Natural killer cell (primary cell): ENCODE results near the gene MOCS2. TPM values are rescaled to one million over a fixed set of nuclear protein-coding genes. Genes with fewer than 3 reads are reported as not detected.
A peak's percentile ranks its signal among the peaks of the same experiment; 100 is the strongest.

ENCODE experiments used
- ATAC-seq, 3 donors: fragments of 150-1000 bp in 2 of 3; fragments of 200-7000 bp in 1 of 3; cut with Tn5 transposase; 1 replicate in 1 of 3; 2 replicates in 2 of 3; pipeline ENCODE4 v1.10.0; 2021; ENCODE audit warnings: mild to moderate bottlenecking in 2 of 3, moderate library complexity in 2 of 3
- DNase-seq, 2 donors: peaks; one replicate each; pipeline versions ENCODE4 v3.0.0 to v3.0.0-alpha.2; 2013 to 2021; ENCODE audit warnings: mixed read lengths in 1 of 2
- H3K27ac ChIP-seq: one replicate; pipeline ENCODE4 v1.5.1; 2013; ENCODE audit warnings: mild to moderate bottlenecking, low read length
- H3K27me3 ChIP-seq: one replicate; pipeline ENCODE4 v1.6.1; 2013; ENCODE audit warnings: low read length; ENCODE audit not compliant: control insufficient read depth, insufficient read depth
- H3K36me3 ChIP-seq: one replicate; pipeline ENCODE4 v1.6.1; 2013; ENCODE audit warnings: low read length; ENCODE audit not compliant: control insufficient read depth, insufficient read depth
- H3K4me1 ChIP-seq: one replicate; pipeline ENCODE4 v1.6.1; 2013; ENCODE audit warnings: low read length; ENCODE audit not compliant: control insufficient read depth, insufficient read depth
- H3K4me3 ChIP-seq: one replicate; pipeline ENCODE4 v1.5.1; 2013; ENCODE audit warnings: low read length
- H3K9me3 ChIP-seq: one replicate; pipeline ENCODE4 v1.6.1; 2013; ENCODE audit warnings: low read length; ENCODE audit not compliant: control insufficient read depth, insufficient read depth
- H3K27ac Mint-ChIP-seq, 2 donors: one replicate each; pipeline ENCODE4 v1.8.0; 2022; ENCODE audit warnings: mild to moderate bottlenecking in 2 of 2, mixed read lengths in 2 of 2, moderate library complexity in 1 of 2
- H3K27me3 Mint-ChIP-seq, 2 donors: one replicate each; pipeline ENCODE4 v1.8.0; 2022; ENCODE audit warnings: low read depth in 2 of 2, mixed read lengths in 2 of 2
- H3K36me3 Mint-ChIP-seq: one replicate; pipeline ENCODE4 v1.8.0; 2022; ENCODE audit warnings: mixed read lengths
- H3K4me1 Mint-ChIP-seq, 2 donors: one replicate each; pipeline ENCODE4 v1.8.0; 2022; ENCODE audit warnings: mixed read lengths in 2 of 2
- H3K4me3 Mint-ChIP-seq: one replicate; pipeline ENCODE4 v1.8.0; 2022; ENCODE audit warnings: mild to moderate bottlenecking, moderate library complexity, mixed read lengths
- H3K9me3 Mint-ChIP-seq, 2 donors: one replicate each; pipeline ENCODE4 v1.8.0; 2022; ENCODE audit warnings: mixed read lengths in 2 of 2
- WGBS: methylation state at CpG from one replicate; pipeline ENCODE4 v1.1.7; 2013; ENCODE audit warnings: missing lambda C conversion rate; ENCODE audit not compliant: insufficient coverage; 5-methylcytosine and 5-hydroxymethylcytosine counted together
- intact Hi-C: fragments of 100-400 bp; cut with micrococcal nuclease; formaldehyde crosslinking; loops from one replicate; pipeline ENCODE4 v1.14.2; 2022
- total RNA-seq, 4 donors: library from RNA; stranded (reverse); fragments of 120-200 nt in 1 of 4; gene quantifications; one replicate each; pipeline versions ENCODE4 v1.2.3 to v1.2.4, GENCODE V29; 2013 to 2022
- TF ChIP-seq, protein P1 (sequence below): fragments of 200-600 bp; IDR thresholded peaks from one replicate; pipeline ENCODE4 v1.8.0; 2022; ENCODE audit warnings: antibody characterized with exemption

Gene MOCS2
- total RNA-seq, 3 donors from 2014 or later (not counting 1 experiment from before 2014, with no cell fraction given) = 13.8 to 15.9 (median 14.7) TPM

DNA sequence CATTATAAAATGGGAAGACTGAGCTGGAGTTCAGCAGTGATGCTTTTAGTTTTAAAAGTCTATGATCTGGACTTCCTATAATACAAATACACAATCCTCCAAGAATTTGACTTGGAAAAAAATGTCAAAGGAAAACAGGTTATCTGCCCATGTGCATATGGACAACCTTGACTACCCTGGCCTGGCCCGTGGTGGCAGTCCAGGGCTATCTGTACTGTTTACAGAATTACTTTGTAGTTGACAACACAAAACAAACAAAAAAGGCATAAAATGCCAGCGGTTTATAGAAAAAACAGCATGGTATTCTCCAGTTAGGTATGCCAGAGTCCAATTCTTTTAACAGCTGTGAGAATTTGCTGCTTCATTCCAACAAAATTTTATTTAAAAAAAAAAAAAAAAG lies 17.3 kb downstream of the MOCS2 start:
- intact Hi-C loops = no loop called here
- H3K27ac Mint-ChIP-seq = no peak overlapping the region
- H3K36me3 ChIP-seq = peaks cover 8% of the 10 kb centered on the region
- H3K27me3 Mint-ChIP-seq = no peaks in the 10 kb centered on the region
- 97% methylated on average over 2 of the region's 2 CpGs for WGBS
- DNase-seq = no peak
- no peaks in the 10 kb centered on the region for H3K4me1 ChIP-seq
- ATAC-seq = no peak
- no peaks in the 10 kb centered on the region for H3K4me1 Mint-ChIP-seq
- H3K9me3 Mint-ChIP-seq = no peaks in the 10 kb centered on the region
- no peaks in the 10 kb centered on the region for H3K9me3 ChIP-seq
- TF ChIP-seq, protein P1, sequence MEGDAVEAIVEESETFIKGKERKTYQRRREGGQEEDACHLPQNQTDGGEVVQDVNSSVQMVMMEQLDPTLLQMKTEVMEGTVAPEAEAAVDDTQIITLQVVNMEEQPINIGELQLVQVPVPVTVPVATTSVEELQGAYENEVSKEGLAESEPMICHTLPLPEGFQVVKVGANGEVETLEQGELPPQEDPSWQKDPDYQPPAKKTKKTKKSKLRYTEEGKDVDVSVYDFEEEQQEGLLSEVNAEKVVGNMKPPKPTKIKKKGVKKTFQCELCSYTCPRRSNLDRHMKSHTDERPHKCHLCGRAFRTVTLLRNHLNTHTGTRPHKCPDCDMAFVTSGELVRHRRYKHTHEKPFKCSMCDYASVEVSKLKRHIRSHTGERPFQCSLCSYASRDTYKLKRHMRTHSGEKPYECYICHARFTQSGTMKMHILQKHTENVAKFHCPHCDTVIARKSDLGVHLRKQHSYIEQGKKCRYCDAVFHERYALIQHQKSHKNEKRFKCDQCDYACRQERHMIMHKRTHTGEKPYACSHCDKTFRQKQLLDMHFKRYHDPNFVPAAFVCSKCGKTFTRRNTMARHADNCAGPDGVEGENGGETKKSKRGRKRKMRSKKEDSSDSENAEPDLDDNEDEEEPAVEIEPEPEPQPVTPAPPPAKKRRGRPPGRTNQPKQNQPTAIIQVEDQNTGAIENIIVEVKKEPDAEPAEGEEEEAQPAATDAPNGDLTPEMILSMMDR = no peak
- H3K4me3 Mint-ChIP-seq = no peak overlapping the region
- H3K4me3 ChIP-seq = no peak overlapping the region
- H3K27ac ChIP-seq = no peak overlapping the region
- peaks cover 2% of the 10 kb centered on the region for H3K36me3 Mint-ChIP-seq
- no peaks in the 10 kb centered on the region for H3K27me3 ChIP-seq

DNA sequence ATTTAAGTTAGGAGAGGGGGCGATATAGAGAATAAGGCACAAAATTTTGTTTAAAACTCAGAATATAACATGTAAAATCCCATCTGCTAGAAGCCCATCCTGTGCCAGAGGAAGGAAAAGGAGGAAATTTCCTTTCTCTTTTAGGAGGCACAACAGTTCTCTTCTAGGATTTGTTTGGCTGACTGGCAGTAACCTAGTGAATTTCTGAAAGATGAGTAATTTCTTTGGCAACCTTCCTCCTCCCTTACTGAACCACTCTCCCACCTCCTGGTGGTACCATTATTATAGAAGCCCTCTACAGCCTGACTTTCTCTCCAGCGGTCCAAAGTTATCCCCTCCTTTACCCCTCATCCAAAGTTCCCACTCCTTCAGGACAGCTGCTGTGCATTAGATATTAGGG lies 18.3 kb downstream of the MOCS2 start:
- Mint-ChIP-seq H3K27ac (no peak overlapping the region), H3K36me3 (no peaks in the 10 kb centered on the region), H3K4me1 (no peaks in the 10 kb centered on the region), H3K9me3 (no peaks in the 10 kb centered on the region), H3K27me3 (no peaks in the 10 kb centered on the region), H3K4me3 (no peak overlapping the region)
- Histone ChIP-seq H3K4me1 (no peaks in the 10 kb centered on the region), H3K4me3 (no peak overlapping the region), H3K27me3 (no peaks in the 10 kb centered on the region), H3K9me3 (no peaks in the 10 kb centered on the region), H3K36me3 (no peaks in the 10 kb centered on the region), H3K27ac (no peak overlapping the region)
- intact Hi-C loops = no loop called here
- no peak for DNase-seq
- 100% methylated on average over 1 of the region's 2 CpGs for WGBS
- ATAC-seq = no peak
- TF ChIP-seq, protein P1 = no peak

DNA sequence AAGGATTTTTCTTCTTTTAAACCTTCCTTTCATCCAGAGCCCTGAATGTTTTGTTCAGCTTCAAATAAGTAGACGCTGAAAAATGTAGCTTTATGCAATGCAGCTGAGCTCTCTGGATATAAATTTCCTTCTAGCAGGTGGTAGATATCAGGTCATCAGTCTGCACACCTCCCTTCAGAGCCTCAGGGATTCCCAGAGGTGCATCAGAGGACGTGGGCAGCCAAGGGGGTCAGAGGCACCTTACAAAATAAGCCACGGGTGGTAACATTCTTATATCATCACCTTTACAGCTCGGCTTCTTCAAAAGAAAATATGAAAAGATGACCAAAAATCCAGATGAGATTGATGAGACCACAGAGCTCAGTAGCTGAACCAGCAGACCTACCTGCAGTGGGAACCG lies 19.3 kb downstream of the MOCS2 start:
- no peak overlapping the region for H3K4me3 Mint-ChIP-seq
- no peak overlapping the region for H3K4me3 ChIP-seq
- no peak overlapping the region for H3K27ac ChIP-seq
- DNase-seq = no peak
- TF ChIP-seq, protein P1 = no peak
- 63% methylated on average over 5 of the region's 5 CpGs for WGBS
- H3K4me1 Mint-ChIP-seq = no peaks in the 10 kb centered on the region
- no peaks in the 10 kb centered on the region for H3K27me3 ChIP-seq
- no peaks in the 10 kb centered on the region for H3K9me3 ChIP-seq
- H3K27ac Mint-ChIP-seq = no peak overlapping the region
- H3K9me3 Mint-ChIP-seq = no peaks in the 10 kb centered on the region
- H3K4me1 ChIP-seq = no peaks in the 10 kb centered on the region
- no peaks in the 10 kb centered on the region for H3K36me3 ChIP-seq
- no peaks in the 10 kb centered on the region for H3K27me3 Mint-ChIP-seq
- ATAC-seq = no peak
- intact Hi-C loops = no loop called here
- H3K36me3 Mint-ChIP-seq = no peaks in the 10 kb centered on the region

DNA sequence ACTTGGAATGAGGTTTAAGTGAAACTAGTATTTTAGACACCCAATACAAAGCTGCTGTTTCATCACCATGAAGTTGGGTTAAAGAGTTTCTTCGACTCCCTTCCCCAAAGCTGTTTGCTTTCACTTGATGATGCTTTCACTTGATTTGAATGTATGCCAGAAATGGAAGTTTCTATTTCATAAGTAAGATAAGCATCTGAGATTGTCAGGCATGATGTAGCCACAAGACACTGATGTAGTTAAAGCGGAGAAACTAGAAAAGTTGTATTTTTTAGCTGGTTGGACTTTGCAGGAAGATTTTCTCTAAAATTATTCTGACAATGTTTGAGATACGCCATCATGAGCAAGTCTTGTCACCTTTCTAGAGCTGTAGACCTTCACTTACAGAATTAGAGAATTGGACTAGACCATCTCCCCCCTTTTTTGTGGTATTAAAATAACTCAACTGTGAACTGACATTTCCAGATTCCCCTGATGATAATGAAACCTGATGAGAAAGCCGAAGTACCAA lies 20.0 kb downstream of the MOCS2 start:
- no peaks in the 10 kb centered on the region for H3K36me3 Mint-ChIP-seq
- 60% methylated on average over 4 of the region's 4 CpGs for WGBS
- no peaks in the 10 kb centered on the region for H3K9me3 Mint-ChIP-seq
- Histone ChIP-seq H3K27me3 (no peaks in the 10 kb centered on the region), H3K4me1 (no peaks in the 10 kb centered on the region), H3K9me3 (no peaks in the 10 kb centered on the region), H3K27ac (no peak overlapping the region), H3K4me3 (no peak overlapping the region), H3K36me3 (no peaks in the 10 kb centered on the region)
- no peak overlapping the region for H3K27ac Mint-ChIP-seq
- DNase-seq (peak in 1 of 2 donors; percentile 31), ATAC-seq (peak in 1 of 3 donors; percentile 37)
- H3K27me3 Mint-ChIP-seq = no peaks in the 10 kb centered on the region
- TF ChIP-seq, protein P1 = no peak
- intact Hi-C loops = no loop called here
- H3K4me3 Mint-ChIP-seq = no peak overlapping the region
- no peaks in the 10 kb centered on the region for H3K4me1 Mint-ChIP-seq
